ENCODE measurements around the gene HECTD1. TPM values are rescaled to one million over a fixed set of nuclear protein-coding genes. Genes with fewer than 3 reads are reported as not detected.

Gene HECTD1
- total RNA-seq, 4 donors from 2014 or later, result 356 to 453 (median 420) TPM

- TF ChIP-seq POLR2A (IDR thresholded peaks at IDR 0.05), result no peak
- TF ChIP-seq CTCF (IDR thresholded peaks at IDR 0.05 in 4 of 5, conservative IDR thresholded peaks at IDR 0.05 in 1 of 5), result no peak
- H3K27ac ChIP-seq, result no peak overlapping the region
- no peaks in the 10 kb centered on the region for H3K27me3 ChIP-seq
- no peak overlapping the region for H3K4me3 ChIP-seq
- H3K9me3 ChIP-seq, result no peaks in the 10 kb centered on the region
- no peak for DNase-seq
- ATAC-seq, result no peak
- peaks cover 0 to 82% of the 10 kb centered on the region in 2 donors for H3K36me3 ChIP-seq
- in situ Hi-C loops (cut with MboI; ENCODE audit: low sequenced_read_pairs in 4 of 4) (loop anchor here in 2 of 4 donors (25.0 kb wide), 1 partner anchor 192 kb away; no protein-coding TSS in a partner anchor), intact Hi-C loops (cut with DNase I; ENCODE audit: low total_unique reads) (no loop called here)
- H3K4me1 ChIP-seq, result peaks cover 23 to 27% of the 10 kb centered on the region in 2 donors
Observed at GRCh38 chr14:31169877-31170276, 37.7 kb downstream of the HECTD1 start.

- DNase-seq (no peak), ATAC-seq (peak in 1 of 2 donors; percentile 18)
- intact Hi-C loops (cut with DNase I; ENCODE audit: low total_unique reads) (no loop called here), in situ Hi-C loops (cut with MboI; ENCODE audit: low sequenced_read_pairs in 4 of 4) (loop anchor here in 2 of 4 donors (25.0 kb wide), 1 partner anchor 195 kb away; no protein-coding TSS in a partner anchor)
- Histone ChIP-seq H3K4me3 (no peak overlapping the region), H3K36me3 (peaks cover 0 to 62% of the 10 kb centered on the region in 2 donors), H3K4me1 (peaks cover 22 to 29% of the 10 kb centered on the region in 2 donors), H3K9me3 (no peaks in the 10 kb centered on the region), H3K27me3 (no peaks in the 10 kb centered on the region), H3K27ac (peak overlapping the region; percentile 84 to 89 (median 86))
- TF ChIP-seq POLR2A (IDR thresholded peaks at IDR 0.05), result no peak
- no peak for TF ChIP-seq CTCF (IDR thresholded peaks at IDR 0.05 in 4 of 5, conservative IDR thresholded peaks at IDR 0.05 in 1 of 5)
Observed at GRCh38 chr14:31167032-31167431, 40.6 kb downstream of the HECTD1 start.

GRCh38 chr14:31166271-31166561, 41.4 kb downstream of the HECTD1 start:
- Histone ChIP-seq H3K9me3 (no peaks in the 10 kb centered on the region), H3K27ac (peak overlapping the region; percentile 84 to 89 (median 86)), H3K27me3 (no peaks in the 10 kb centered on the region), H3K36me3 (peaks cover 0 to 61% of the 10 kb centered on the region in 2 donors), H3K4me3 (no peak overlapping the region), H3K4me1 (peaks cover 14 to 32% of the 10 kb centered on the region in 2 donors)
- intact Hi-C loops (cut with DNase I; ENCODE audit: low total_unique reads), result no loop called here
- in situ Hi-C loops (cut with MboI; ENCODE audit: low sequenced_read_pairs in 4 of 4), result loop anchor here in 2 of 4 donors (25.0 kb wide), 1 partner anchor 196 kb away; no protein-coding TSS in a partner anchor
- no peak for TF ChIP-seq POLR2A (IDR thresholded peaks at IDR 0.05)
- no peak for TF ChIP-seq CTCF (IDR thresholded peaks at IDR 0.05 in 4 of 5, conservative IDR thresholded peaks at IDR 0.05 in 1 of 5)
- ATAC-seq (peak; percentile 45 to 58), DNase-seq (no peak)

- no peaks in the 10 kb centered on the region for H3K9me3 ChIP-seq
- no peak for ATAC-seq
- peaks cover 0 to 52% of the 10 kb centered on the region in 2 donors for H3K36me3 ChIP-seq
- no peak overlapping the region for H3K4me3 ChIP-seq
- no peak for DNase-seq
- H3K4me1 ChIP-seq, result peaks cover 14 to 34% of the 10 kb centered on the region in 2 donors
- no peaks in the 10 kb centered on the region for H3K27me3 ChIP-seq
- peak overlapping the region; percentile 84 to 89 (median 86) for H3K27ac ChIP-seq
- TF ChIP-seq POLR2A (IDR thresholded peaks at IDR 0.05) (no peak), CTCF (IDR thresholded peaks at IDR 0.05 in 4 of 5, conservative IDR thresholded peaks at IDR 0.05 in 1 of 5) (no peak)
- intact Hi-C loops (cut with DNase I; ENCODE audit: low total_unique reads) (loop anchor here (2.0 kb wide), 1 partner anchor 43 kb away; the partner anchor contains the start of gene HECTD1), in situ Hi-C loops (cut with MboI; ENCODE audit: low sequenced_read_pairs in 4 of 4) (loop anchor here in 2 of 4 donors (25.0 kb wide), 1 partner anchor 198 kb away; no protein-coding TSS in a partner anchor)
Observed at GRCh38 chr14:31164115-31164514, 43.5 kb downstream of the HECTD1 start.
